Measurements from ENCODE around the gene GP1BA.

- TF ChIP-seq CTCF (IDR thresholded peaks at IDR 0.05) (no peak), POLR2AphosphoS5 (IDR thresholded peaks at IDR 0.05) (no peak)
Observed at GRCh38 chr17:4944554-4945175, 12.6 kb downstream of the GP1BA start.

Measured in prostate gland (tissue), 2 donors.